Chondrocyte (in vitro differentiated cells): ENCODE results near the gene COL25A1. TPM values are rescaled to one million over a fixed set of nuclear protein-coding genes. Genes with fewer than 3 reads are reported as not detected.

ENCODE experiments used
- DNase-seq: peaks from one replicate; pipeline ENCODE4 v3.0.0; 2021; ENCODE audit warnings: mixed read lengths, low spot score
- H3K27ac Mint-ChIP-seq: one replicate; pipeline ENCODE4 v1.8.0; 2021; ENCODE audit warnings: mild to moderate bottlenecking, moderate library complexity, mixed read lengths; ENCODE audit not compliant: unreplicated experiment
- H3K27me3 Mint-ChIP-seq: 2 replicates; pipeline ENCODE4 v1.8.0; 2021; ENCODE audit warnings: low read depth, mixed read lengths
- H3K36me3 Mint-ChIP-seq: 2 replicates; pipeline ENCODE4 v1.8.0; 2021; ENCODE audit warnings: low read depth, mixed read lengths
- H3K4me1 Mint-ChIP-seq: 2 replicates; pipeline ENCODE4 v1.8.0; 2021; ENCODE audit warnings: low read depth, mild to moderate bottlenecking, mixed read lengths
- H3K4me3 Mint-ChIP-seq: one replicate; pipeline ENCODE4 v1.8.0; 2021; ENCODE audit warnings: mild to moderate bottlenecking, moderate library complexity, mixed read lengths; ENCODE audit not compliant: unreplicated experiment
- H3K9me3 Mint-ChIP-seq: 2 replicates; pipeline ENCODE4 v1.8.0; 2021; ENCODE audit warnings: low read depth, mixed read lengths
- total RNA-seq: library from RNA; stranded (reverse); gene quantifications from 3 replicates; pipeline ENCODE4 v1.2.1, GENCODE V29; 2021
- TF ChIP-seq, protein P1 (sequence below): fragments of 200-600 bp; sonication (generic); IDR thresholded peaks from 2 replicates; pipeline ENCODE4 v1.5.0; 2021; ENCODE audit warnings: antibody characterized with exemption, mild to moderate bottlenecking, moderate library complexity

The COL25A1 gene
- total RNA-seq, 1 donor from 2014 or later, result 0.45 TPM

DNA sequence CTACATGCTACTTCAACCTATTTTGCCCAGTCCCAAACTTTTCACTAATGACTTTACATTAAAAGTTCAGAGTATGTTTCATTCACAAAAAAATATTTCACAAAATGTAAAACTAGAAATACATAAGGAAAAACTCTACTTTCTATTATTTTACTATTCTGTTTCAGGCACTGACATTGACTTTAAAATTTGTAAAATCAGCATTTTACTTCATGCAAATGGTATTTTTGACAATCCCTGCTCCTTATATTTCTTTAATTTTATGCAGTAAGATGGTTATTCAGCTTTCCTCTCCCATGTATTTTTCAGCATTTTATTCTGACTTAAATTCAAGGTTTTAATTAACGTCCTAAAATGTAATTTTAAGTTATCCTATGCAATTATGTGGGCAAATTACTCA, 178.5 kb downstream of the COL25A1 start:
- peaks cover 1% of the 10 kb centered on the region for H3K36me3 Mint-ChIP-seq
- DNase-seq, result no peak
- no peak overlapping the region for H3K27ac Mint-ChIP-seq
- no peak overlapping the region for H3K4me3 Mint-ChIP-seq
- TF ChIP-seq, protein P1, sequence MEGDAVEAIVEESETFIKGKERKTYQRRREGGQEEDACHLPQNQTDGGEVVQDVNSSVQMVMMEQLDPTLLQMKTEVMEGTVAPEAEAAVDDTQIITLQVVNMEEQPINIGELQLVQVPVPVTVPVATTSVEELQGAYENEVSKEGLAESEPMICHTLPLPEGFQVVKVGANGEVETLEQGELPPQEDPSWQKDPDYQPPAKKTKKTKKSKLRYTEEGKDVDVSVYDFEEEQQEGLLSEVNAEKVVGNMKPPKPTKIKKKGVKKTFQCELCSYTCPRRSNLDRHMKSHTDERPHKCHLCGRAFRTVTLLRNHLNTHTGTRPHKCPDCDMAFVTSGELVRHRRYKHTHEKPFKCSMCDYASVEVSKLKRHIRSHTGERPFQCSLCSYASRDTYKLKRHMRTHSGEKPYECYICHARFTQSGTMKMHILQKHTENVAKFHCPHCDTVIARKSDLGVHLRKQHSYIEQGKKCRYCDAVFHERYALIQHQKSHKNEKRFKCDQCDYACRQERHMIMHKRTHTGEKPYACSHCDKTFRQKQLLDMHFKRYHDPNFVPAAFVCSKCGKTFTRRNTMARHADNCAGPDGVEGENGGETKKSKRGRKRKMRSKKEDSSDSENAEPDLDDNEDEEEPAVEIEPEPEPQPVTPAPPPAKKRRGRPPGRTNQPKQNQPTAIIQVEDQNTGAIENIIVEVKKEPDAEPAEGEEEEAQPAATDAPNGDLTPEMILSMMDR, result no peak
- H3K27me3 Mint-ChIP-seq, result no peaks in the 10 kb centered on the region
- peaks cover 6% of the 10 kb centered on the region for H3K4me1 Mint-ChIP-seq
- H3K9me3 Mint-ChIP-seq, result peaks cover 12% of the 10 kb centered on the region

DNA sequence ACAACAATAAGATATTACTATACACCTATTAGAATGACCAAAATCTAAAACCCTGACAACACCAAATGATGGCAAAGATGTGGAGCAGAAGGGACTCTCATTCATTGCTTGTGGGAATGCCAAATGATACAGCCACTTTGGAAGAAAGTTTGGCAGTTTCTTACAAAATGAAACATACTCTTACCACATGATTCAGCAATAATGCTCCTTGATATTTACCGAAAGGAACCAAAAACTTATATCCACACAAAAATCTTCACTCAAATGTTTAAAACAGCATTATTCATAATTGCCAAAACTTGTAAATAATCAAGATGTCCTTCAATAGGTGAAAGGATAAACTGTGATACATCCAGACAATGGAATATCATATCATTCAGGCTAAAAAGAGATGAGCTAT, 180.9 kb downstream of the COL25A1 start:
- Mint-ChIP-seq H3K27ac (no peak overlapping the region), H3K4me3 (no peak overlapping the region), H3K36me3 (peaks cover 1% of the 10 kb centered on the region), H3K4me1 (peaks cover under 1% of the 10 kb centered on the region), H3K9me3 (peaks cover 12% of the 10 kb centered on the region), H3K27me3 (no peaks in the 10 kb centered on the region)
- DNase-seq, result no peak
- TF ChIP-seq, protein P1, result no peak

DNA sequence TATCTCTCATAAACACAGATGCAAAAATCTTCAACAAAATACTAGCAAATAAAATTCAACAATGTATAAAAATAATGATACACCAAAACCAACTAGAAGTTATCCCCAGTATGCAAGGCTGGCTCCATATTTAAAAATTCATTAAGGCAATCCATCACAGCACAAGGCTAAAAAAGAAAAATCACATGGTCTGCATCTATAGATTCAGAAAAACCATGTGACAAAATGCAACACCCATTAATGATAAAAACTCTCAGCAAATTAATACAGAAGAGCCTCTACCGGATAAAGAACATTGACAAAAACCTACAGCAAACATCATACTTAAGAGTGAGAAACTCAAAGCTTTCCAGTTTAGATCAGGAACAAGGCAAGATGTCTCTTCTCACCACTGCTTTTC, 182.6 kb downstream of the COL25A1 start:
- H3K9me3 Mint-ChIP-seq, result peaks cover 12% of the 10 kb centered on the region
- H3K27ac Mint-ChIP-seq, result no peak overlapping the region
- TF ChIP-seq, protein P1, result no peak
- peaks cover 1% of the 10 kb centered on the region for H3K36me3 Mint-ChIP-seq
- H3K4me3 Mint-ChIP-seq, result no peak overlapping the region
- no peaks in the 10 kb centered on the region for H3K4me1 Mint-ChIP-seq
- H3K27me3 Mint-ChIP-seq, result no peaks in the 10 kb centered on the region
- no peak for DNase-seq

DNA sequence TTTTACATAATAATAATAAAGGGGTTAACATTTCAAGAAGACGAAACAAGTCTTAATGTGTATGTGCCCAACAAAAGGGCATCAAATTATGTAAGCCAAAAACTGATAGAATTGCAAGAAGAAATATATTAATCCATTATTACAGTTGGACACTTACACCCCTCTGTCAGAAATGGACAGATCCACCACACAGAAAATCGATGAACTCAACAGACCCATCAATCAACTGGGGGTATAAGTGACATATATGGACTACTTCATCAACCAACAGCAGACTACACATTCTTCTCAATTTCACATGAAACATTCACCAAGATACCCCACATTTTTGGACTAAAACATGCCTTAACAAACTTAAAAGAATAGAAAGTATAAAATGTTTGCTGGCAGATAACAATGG, 183.8 kb downstream of the COL25A1 start:
- H3K36me3 Mint-ChIP-seq, result peaks cover 1% of the 10 kb centered on the region
- no peaks in the 10 kb centered on the region for H3K4me1 Mint-ChIP-seq
- no peak for DNase-seq
- TF ChIP-seq, protein P1, result no peak
- no peak overlapping the region for H3K27ac Mint-ChIP-seq
- H3K27me3 Mint-ChIP-seq, result no peaks in the 10 kb centered on the region
- no peak overlapping the region for H3K4me3 Mint-ChIP-seq
- peaks cover 12% of the 10 kb centered on the region for H3K9me3 Mint-ChIP-seq

DNA sequence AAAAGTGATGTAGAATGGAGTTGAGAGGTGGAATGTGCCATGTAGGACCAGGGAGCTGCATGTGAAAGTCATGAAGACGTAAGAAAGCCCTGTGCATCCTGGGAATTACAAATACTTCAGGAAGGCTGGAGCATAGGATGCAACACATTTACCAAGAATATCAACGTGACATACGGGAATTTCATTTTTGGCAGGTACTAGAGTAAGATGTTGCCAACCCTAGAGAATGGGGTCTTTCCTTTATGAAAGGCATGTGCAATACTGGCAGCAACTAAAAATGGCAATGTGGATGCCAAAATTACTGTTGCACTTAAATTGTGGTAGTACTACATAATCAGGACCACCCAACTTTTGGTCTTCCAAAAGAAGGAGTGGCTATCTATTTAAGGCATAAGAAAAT, 188.0 kb downstream of the COL25A1 start:
- DNase-seq, result no peak
- H3K36me3 Mint-ChIP-seq, result no peaks in the 10 kb centered on the region
- TF ChIP-seq, protein P1, result no peak
- H3K9me3 Mint-ChIP-seq, result peaks cover 1% of the 10 kb centered on the region
- H3K4me3 Mint-ChIP-seq, result no peak overlapping the region
- H3K4me1 Mint-ChIP-seq, result no peaks in the 10 kb centered on the region
- no peak overlapping the region for H3K27ac Mint-ChIP-seq
- H3K27me3 Mint-ChIP-seq, result no peaks in the 10 kb centered on the region
